ENCODE data around the gene BAZ2B.

BAZ2B gene

DNA sequence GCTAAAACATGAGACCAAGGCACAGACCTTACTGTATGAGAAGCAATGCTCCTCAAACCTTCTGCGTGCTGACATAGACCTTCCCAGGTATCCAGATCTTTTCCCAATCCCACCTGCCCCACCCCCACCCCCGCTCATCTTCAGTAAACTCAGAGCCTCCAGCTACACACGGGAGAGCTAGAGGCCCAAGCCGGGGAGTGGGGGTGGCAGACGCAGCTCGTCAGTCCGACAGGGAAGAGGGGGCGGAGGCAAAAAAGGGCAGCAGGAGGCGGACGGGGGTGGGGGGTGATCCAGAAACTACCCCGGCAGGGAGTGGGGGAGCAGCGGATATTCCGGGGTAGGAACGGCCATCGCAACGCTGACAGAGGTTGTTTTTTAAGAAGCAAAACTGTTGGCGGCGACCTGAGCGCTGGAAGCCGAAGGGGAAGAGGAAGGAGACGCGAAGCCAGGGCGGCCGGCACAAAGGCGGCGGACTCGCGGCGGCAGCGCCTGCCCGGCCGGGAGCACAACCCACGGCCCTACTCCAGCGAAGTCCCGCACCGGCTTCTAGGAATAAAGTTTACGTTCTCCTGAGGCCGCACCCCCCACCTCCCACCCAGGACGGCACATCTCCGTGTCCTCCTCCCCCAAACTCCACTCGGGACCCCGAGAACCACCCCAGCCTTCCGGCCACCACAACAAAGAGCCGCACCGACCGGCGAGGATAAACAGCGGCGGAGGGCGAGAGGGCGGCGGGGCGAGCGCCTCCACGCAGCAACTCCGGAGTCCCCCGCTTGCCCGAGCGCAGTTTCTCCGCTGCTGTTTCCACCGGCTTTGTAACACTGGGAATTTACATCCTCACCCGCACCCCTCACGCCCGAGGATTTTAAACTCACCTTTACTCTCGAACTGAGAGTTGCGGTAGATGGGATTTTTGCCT, 722 bp downstream of the BAZ2B start:
- peak; percentile 42 for DNase-seq

DNA sequence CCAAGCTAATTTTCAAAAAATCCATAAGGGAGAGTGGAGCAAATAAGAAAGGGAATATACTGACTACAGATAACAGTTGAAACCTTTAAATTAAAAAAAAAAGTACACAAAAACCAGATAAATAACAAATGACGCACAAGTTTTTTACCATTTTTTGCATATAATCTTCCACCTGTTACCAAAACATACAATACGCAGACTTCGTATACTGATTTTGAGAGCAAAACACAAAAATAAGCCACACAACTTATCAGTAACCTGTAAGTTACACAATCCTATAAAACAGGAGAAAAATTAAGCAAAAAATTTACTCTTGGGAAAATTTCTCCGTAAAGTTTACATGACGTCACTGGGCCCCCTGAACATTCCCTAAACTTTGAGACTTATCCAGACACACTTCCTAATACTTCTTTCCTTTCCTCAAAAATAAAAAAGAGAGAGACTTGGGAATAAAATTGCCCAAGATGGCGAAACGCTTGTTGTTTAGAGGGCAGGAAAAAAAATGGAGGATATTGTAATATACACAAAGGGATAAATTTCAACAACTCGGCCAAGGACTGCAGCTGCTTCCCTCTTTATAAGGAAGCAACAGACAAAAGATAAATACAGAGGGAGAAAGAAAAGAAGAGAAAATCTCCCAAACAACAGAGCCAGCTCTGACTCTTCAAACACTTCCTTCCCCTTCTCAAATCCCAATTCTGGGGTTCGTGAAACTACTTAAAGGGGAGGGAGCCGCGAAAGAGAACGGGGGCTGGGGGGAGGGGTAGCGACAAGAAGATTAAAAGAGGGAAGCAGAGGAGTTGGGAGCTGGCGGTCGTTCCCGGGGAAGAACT, 1.6 kb downstream of the BAZ2B start:
- no peak for DNase-seq

DNA sequence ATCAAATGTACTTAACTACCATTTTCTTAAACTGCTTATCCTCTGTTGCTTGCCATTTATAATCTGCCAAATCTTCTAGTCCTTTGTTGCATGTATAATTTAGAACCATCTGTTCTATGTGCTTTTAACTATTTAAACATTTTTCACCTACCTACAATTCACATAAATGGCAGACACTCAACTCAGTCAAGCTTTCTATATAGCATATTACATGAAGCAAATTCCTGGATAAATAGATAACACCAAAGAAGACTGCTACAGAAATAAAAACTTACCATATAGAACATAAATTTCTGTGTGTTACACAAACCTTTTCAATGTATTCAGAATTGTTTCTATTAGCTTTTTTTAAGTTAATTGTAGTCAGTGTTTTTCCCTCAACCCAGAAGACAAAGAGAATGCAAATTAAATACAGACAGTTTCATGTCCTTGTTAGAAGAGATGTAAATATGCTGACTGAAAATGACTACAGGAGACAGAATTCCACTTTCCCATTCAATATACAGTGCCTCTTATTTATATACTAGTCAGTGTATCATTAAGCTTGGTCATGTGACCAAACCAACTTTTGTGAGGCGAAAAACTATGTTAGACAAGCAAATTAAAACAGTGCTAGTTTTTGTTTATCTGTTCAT, 2.6 kb downstream of the BAZ2B start:
- DNase-seq = no peak

DNA sequence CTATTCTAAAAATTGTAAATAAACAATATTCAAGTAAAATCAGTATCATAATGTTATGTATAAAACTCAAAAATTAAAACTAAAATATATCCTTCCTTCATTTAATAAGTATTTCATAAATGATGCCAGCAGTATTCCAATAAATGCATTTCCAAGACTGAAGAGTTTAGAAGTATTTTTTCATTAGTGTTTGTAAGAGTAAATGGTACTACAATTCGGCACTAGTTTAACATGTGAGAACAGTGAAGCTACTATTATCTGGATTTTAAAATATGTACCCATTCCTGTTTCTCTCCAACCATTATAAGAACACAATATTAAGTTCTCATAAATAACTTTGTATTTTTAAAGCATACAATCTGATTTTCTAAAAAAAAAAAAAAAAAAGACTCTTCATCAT, 3.3 kb downstream of the BAZ2B start:
- DNase-seq = no peak

DNA sequence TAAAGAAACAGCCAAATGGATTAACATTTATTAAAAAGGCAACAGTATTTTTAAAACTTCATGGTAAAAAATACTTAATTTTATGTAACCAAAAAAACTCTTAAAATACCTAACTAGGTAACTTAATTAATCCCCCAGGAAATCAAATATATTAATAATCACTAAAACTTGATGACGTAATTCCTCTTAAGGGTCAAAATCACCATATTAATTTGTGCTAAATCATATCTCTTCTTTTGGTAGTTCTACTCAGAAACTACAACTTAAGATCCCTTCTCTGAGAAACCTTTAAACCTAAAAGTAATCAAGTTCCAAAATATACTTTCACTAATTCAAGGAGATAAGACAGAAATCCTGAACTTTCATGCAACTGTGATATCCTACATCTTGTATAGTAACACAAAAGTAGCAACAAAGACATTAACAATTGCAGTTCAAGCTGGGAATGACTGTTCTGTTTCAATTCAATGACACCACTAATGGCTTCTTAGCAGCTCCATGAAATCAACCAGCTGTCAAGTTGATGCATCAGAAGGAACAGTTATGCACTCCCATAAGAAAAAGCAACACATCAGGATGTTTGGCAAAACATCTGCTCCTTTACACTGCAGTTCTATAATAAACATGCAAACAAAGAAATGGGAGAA, 4.0 kb downstream of the BAZ2B start:
- DNase-seq = no peak

DNA sequence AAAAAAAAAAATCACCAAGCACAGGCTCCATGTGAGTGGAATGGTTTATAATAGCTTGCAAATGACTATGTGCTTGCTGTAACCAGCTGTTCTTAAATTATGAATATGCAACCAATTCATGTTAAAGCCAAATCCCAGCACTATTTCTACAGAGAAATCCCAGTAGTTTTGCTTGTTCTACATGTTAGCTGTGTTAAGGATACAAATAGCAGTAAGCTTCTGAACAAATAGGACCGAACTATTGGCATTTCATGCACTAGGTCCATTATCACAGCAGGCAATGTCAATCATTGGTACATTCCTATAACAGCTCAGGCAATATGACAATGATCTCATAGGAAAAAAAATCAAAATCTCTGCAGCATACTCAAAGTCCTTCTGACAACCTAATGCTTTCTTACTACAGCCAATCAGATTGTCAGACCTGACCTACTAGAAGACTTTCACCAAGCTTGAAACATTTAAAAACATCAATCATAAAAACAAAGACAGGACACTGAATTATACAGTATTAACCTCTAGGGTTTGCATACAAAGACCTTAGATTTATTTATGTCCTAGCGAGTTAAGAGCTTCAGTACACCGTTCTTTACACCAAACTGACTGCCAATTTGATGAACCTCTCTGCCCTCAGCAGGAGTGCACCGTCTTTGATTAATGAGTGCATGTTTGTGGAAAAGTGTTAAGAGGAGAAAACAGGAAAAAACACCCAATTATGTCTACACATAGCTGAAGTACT, 6.4 kb downstream of the BAZ2B start:
- DNase-seq = no peak

DNA sequence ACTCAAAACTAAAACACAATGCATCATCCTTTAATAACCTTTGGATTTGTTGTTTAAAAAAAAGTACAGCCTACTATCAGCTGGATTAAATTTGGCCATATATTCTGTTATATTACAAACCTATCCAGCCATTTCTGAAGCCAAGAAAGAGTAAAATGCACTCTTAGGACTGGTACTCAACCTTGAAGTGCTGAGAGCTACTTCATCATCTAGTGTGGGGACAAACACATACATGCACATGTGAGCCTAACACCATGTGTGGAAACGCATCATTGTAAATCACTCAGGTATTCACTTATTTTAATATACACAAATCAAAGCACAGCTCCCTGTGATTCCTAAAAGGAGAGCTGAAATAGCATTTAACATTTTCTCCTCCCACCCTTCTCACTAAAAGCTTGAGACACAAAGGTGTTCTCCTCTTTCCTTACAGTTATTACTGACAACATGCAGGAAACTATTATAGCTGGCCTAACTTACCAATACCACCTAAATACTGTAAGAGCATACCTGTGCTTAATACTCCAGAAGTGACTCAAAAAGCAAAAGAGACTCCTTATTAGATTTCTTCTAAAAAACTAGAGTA, 7.5 kb downstream of the BAZ2B start:
- no peak for DNase-seq

DNA sequence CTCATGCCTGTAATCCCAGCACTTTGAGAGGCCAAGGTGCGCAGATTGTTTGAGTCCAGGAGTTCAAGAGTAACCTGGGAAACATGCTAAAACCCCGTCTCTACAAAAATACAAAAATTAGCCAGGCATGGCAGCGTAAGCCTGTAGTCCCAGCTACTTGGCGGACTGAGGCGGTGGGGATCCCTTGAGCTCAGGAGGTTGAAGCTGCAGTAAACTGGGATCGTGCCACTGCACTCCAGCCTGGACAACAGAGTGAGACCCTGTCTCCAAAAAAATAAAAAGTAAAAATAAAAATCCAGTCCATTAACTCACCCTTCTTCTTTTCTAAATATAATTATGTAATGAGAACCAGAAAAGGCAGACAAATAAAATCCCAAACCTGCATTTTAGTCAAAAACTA, 8.2 kb downstream of the BAZ2B start:
- DNase-seq = no peak

DNA sequence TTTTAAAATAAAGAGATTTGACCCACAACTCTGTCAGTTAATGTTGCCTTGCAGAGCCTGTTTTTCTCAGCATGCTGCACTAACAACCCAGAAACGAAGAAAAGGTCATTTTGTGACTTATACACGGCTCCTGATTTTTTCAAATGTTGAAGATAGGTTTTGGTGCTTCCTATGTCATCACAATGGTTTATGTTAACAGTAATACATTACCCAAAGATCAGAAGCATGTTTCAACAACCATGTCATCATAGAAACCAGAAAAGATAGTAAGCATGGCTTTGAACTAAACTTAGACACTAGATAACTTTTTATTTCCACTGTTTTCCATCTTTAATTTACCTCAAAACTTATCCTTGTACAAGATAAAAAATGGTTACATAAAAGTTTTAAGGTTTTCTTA, 10.1 kb downstream of the BAZ2B start:
- DNase-seq = no peak

DNA sequence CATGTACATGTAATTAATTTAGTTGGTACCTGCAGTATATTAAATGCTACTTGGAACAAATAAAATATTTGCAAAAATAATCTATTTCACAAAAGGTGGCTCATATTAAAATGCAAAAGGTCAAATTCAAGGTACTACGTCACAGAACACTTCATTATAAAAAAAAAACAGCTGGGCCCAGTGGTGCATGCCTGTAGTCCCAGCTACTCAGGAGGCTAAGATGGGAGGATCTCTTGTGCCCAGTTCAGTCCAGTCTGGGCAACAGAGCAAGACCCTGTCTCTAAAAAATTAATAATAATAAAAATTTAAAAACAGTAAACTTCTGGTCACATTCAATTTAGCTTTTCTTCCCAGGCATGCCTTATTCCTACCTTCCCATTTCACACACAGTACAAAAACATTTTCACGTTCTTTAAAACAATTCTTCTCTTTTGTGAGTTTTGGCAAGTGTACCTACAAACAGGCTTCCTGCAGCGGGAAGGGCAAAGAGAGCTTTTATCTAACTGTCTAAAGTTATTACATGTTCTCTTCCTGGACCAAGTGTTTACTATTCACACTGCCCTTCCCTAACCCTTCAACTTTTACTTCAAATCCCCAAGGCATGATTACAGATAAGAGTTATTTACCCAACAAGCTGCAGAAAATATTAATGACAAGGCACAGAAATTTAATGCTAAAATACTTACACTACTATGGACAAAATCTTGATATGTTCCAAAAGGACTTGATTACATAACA, 10.7 kb downstream of the BAZ2B start:
- no peak for DNase-seq

DNA sequence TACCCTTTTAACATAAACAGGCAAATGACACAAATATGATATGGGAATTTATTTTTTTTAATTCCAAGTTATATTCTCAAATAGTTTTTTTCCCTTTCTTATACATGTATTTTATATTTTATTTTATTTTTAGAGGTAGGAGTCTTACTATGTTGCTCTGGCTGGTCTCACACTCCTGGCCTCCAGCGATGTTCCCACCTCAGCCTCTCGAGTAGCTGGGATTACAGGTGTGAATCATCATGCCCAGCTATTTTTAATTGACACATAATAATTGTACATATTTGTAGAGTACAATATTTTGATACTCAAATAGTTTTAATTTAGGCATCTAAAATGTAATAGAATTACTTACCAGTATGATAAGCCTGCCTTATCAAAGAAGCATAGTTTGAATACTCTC, 12.2 kb downstream of the BAZ2B start:
- DNase-seq = no peak

DNA sequence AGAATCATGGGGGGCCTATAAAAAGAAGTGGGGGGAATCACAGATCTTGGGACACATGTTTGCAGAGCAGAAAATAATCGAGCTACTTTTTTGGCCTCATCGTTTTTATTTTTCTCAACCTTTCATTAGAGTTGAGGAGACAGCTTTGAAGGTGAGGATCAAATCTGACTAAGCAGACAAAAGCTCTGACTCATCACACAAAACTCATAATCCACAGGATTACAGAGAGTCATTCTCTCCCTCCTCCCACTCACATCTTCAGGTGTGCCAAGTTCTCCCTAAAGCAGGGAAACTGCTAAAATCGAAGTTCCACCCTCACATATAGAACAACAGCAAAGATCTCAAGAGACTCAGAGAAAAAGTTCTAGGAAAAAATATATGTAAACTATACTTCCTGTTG, 15.6 kb downstream of the BAZ2B start:
- DNase-seq = no peak

DNA sequence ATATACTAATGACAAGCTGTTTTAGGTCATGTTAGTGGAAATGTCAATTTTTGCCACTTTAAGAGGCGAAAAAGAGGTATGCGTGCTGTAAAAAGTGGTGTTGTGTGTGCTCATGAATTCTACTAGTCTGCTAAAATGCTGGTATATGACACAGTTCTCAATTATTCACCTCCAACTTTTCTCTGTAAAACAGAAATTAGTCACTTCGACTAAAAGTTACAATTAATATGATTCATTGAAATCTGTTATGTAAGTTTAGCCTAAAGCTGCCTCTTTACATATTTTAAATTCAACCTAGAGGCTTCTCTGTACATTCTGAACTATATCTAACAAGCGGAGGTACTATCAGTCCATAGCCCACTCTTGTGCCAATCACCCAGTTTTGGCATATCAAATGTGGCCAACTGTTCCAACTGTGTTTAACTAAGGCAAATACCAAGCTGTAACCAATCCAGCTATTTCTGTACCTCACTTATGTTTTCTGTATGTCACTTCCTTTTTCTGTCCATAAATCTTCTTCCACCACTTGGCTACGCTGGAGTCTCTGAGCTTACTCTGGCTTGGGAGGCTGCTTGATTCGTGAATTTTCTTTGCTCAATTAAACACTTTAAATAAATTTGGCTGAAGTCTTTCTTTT, 20.8 kb downstream of the BAZ2B start:
- DNase-seq = no peak

DNA sequence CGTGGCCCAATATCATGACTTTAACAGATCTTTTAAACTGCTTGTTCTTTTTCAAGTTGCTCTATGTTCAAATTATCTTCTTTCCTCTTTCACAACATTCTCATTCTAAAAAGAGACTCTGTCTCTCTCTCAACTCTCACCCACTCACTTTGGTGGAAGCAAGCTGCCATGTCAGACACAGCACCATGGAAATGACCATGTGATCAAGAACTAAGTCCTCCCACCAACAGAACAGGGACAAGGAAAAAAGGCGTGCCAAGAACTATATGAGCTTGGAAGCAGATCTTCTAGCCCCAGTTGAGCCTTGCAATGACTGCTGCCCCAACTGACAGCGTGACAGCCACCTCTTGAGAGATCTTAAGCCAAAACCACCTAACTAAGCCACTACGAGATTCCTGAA, 23.9 kb downstream of the BAZ2B start:
- no peak for DNase-seq

DNA sequence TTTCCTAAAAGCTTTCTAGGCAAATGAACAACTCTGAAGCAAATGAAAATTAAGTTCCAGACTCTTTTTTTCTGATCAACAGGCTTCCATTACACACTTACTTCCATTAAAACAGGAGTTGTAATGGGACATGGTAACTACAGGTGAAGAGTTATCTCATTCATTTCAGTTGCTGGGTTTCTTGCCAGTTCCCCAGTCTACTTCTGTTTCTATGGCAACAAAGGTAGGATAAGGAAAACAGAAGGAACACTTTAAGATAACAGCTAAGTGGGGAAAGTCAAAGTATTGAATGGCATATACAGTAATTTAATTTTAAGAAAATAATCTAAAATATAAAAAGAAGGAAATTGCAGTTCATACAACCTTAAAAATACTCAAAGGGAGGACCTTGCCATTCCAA, 25.1 kb downstream of the BAZ2B start:
- no peak for DNase-seq

DNA sequence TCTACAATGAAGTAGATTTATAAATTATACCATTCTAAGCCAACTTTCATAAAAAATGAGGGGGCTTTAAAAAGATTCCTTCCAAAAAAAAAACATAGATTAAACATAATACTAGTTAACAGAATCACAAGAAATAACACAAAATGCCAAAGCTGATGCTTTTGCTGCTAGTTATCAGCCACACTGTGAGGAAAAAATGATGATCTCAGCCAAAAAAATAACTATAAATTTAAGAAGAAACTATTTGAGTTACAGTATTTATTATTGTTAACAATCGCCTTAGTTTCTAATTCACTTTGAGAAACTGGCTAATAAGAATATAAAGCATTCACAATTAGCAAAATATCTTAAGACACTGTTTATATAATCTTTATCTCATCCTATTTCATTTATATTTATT, 27.1 kb downstream of the BAZ2B start:
- no peak for DNase-seq

DNA sequence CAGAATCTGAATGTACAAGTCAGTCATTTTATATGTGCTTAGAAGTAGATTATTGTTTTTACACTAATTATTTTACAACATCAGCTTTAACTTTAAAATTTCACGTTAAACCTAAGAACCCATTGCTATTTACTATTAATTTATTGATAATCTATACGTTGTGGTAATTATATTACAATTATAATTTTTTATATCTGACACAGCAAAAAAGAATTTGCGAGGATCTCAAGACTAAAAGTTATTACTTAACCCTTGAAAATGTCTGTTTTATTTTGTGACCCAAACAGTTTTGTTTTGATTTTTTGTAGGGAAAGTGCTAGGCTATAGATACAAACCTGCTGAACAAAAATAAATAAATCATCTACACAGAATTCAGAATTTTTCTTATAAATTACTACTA, 30.3 kb downstream of the BAZ2B start:
- no peak for DNase-seq

DNA sequence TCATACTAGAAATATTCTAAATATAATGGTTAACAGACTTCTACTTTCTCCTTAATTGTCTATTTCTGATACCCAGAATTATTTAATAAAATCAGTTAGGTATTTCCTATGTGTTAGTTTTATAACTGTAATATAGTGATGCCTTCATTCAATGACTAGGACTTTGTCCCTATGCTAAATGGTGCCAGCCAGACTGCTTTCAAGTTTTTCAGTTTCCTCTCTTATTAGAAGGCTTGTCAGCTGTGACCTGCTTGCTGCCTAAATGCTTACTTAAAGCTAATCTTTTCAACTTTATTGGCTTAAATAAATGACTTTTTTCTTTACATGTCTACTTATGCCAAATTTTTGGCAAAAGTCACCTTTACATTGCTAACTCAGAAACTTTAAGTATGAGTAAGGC, 30.7 kb downstream of the BAZ2B start:
- DNase-seq = no peak

DNA sequence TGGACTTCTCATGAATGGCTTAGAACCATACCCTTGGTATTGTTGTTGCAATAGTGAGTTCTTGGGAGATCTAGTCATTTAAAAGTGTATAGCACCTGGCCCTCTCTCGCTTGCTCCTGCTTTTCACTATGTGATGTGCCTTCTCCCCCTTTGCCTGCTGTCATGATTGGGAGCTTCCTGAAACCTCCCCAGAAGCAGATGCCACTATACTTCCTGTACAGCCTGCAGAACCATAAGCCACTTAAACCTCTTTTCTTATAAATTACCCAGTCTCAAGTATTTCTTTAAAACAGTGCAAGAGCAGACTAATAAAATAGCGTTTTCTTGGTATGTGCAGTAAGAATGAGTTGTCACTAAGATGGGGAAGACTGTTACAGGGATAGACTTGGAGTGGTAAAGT, 31.6 kb downstream of the BAZ2B start:
- DNase-seq = no peak

DNA sequence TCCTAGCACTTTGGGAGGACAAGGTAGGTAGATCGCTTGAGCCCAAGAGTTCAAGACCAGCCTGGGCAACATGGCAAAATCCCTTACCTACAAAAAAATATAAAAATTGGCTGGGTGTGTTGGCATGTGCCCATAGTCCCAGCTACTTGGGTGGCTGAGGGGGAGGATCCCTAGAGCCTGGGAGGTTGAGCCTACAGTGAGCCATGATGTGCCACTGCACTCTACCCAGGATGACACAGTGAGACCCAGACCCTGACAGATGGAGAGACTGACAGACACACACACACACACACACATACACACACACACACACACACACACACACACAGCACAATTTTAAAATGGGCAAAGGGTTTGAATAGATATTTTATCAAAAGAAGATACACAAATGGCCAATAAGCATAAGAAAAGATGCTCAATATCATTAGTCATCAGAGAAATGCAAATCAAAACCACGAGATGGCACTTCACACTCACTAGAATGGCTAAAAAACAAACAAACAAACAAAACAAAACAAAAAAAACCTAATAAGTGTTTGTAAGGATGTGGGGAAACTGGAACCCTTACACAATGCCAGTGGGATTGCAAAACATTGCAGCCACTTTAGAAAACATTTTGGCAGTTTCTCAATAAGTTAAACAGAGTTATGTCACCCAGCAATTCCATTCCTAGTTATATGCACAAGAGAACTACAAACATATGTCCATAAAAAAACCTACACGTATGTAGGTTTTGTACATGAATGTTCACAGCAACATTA, 42.3 kb downstream of the BAZ2B start:
- DNase-seq = no peak

Data from activated naive CD4-positive, alpha-beta T cell treated with Interleukin-2 at 50 U/mL for 16 hours (primary cell).